GM21529 (cell line): Measurements from ENCODE around the gene SMTN.
A peak's percentile ranks its signal among the peaks of the same experiment; 100 is the strongest.
"Not testable (repeated sequence)": the region's sequence is repeated elsewhere in the genome, so short reads cannot be mapped to it uniquely, and the experiment has no call there.

ENCODE experiments used
- ATAC-seq: cut with Tn5 transposase; IDR thresholded peaks from one replicate; pipeline ENCODE4 v1.9.1; 2021; ENCODE audit not compliant: unreplicated experiment

SMTN gene

DNA sequence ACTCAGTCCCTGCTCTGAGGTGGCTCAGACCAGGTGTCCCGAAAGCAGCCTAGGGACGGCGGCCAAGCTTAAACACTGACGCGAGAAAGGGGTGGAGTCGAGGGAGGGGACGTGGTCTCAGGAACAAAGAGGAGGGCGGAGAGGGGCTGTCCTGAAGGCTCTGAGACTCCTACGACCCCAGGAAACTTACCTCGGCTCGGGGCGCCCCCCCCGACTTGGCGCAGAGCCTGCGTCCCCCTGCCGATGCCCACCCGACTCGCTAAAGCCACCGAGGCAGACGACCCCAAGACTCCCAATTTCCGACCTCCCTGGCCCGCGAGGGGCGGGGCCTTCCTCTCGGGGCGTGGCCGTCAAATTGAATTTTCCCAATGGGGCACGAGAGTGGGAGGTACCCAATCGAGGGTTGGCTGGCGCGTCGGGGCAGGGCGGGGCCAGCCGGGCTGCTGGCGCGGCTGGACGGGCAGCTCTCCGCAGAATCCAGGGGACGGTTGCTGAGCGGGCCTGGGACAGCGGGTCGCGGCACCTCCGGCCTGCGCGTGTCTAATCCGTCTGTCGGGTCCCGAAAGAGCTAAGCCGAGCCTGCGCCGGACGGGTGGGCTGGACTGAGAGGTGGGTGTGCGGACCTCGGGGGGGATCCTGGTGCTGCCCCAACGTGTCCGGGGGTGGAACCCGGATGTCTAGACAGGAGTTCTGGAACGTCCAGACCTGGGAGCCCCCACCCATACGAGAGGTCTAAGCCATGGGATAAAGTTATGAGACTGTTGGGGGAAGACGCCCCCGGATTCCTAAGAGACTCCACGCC lies at the start of gene SMTN:
SMTN (plus strand) TSS at position 471 of the 802 bp plus-strand sequence. CDS start 1,941 bp downstream, outside the sequence.
- peak; percentile 63 for ATAC-seq

DNA sequence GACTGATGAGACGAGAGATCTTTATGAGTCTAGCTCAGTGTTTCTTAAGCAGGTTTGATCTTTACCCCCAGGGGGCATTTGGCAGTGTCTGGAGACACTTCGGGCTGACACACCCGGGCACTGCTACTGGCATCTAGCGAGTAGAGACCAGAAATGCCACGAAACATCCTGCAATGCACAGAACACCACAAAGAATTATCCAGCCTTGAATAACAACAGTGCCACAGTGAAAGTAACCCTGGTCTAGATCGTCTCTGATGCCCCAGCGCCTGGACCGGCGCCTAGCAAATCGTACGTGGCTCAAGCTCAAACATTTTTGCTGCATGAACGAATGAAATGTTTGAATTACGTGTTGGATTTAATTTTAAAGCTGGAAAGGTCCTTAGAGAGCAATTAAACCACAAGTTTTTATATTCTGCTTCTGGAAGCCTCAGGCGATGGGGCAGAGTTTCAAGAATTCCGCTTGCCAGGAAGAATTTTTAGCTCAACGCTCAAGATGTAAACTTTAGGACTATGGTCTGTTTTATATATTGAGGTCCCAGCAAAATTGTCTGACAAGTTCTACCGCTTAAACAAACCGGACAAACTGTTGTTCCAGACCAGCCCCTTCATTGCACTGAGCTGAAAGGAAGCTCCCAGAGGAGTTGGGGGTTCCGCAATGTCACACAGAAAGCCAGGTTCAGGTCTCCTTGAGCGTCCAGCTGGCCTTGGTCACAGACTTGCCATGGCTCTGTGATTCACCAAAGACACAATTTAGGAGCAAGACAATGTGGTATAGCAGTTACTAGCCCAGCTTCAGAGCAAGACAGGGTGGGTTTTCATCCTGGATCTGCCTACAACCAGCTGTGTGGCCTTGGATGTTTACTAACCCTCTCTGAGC lies 44.2 kb upstream of the SMTN start:
- no peak for ATAC-seq

DNA sequence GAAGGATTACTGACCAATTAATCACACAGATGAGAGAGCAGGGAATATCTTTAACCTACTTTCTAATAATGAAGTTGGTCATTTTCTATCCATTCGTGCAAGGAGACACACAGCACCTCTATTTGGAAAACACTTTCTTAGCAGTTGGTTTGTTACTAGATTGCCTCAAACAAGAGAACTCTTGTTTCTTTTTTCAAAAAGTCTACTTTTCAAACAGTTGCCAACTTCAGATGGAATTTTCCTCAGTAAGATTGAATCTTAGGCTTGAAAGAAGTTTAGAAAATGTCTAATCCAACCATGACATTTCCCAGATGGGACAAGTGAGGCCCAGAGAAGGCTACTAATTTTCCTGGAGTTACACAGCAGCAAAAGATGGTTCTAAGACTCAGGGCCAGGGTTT lies 42.4 kb upstream of the SMTN start:
- no peak for ATAC-seq

DNA sequence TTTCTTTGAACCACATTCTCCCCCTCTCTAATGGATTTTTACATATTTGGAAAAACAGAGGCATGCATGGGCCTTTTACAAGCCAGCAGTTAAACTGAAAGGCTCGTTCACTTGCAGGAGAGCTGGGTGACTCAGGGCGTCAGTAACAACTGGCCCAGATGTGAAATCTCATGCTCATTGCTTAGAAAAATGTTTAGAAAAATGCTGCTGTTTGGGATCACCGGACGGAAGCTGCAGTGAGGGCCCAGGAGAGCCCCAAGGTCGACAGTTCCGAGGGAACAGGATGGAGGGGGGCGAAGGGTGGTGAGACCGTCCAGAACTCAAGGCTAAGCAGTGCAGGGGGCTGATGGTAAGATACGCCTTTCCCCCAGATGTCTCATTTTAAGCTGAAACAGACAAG lies 41.7 kb upstream of the SMTN start:
- no peak for ATAC-seq

DNA sequence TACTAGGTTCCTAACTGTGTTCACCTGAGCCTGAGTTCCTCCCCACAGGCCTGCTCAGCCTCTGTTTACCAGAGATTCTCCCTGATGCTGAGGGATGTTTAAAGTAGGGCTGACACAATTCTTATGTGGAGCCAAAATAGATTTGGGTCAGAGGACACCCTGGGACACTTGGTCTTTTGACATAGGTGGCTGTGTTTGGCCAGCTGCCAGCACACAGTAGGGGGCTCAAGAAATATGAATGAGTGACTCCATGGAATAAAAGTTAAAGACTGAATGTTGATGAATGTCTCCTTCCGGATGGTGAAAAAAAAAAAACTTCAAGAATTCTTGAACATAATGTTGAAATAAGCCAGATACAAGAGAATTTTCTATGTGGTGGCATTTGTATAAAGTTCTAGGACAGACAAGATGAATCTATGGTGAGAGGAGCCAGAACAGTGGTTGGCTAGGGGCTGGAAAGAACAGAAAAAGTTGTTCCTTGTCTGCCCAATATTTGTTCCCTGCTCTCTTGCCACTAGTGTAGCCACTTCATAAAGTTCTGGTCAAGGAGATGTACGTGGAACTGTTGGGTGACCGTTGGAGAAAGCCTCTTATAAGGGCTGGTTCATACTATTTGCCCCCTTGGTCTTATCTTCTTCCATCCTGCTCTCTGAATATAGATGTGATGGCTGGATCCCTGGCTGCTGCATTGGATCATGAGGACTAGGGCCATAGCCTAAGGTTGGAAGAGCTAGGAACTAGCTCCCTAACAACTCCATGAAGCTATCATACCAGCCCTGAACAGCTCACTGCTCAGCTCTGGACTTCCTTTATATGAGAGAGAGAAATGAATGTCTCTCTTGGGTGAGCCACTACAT lies 40.3 kb upstream of the SMTN start:
- no peak for ATAC-seq

DNA sequence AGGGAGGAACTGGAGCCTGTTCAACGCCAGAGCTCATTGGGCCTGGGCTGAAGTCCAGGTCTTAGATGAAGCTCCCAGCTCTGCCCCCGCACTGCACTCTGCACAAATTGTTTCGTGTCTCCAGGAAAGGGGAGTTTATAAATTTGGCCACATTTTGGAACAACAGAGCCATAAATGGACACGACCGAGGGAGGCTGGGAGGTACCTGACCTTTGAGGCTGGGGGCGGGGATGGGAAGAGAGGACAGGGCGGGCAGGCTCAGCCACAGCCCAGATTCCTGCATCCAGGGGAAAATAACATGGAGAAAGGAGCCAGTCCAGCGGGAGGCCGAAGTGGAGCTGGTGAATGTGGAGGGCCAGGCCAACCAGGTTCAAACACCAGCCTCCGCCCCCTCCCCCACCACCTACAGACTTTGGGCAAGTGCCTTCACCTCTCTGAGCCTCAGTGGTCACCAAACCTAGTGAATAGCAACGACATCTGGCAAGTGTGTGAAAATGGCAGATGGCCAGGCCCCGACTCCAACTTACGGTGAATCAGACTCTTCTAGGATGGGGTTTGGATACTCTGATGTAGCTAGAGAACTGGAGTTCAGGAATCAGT lies 36.8 kb upstream of the SMTN start:
- no peak for ATAC-seq

DNA sequence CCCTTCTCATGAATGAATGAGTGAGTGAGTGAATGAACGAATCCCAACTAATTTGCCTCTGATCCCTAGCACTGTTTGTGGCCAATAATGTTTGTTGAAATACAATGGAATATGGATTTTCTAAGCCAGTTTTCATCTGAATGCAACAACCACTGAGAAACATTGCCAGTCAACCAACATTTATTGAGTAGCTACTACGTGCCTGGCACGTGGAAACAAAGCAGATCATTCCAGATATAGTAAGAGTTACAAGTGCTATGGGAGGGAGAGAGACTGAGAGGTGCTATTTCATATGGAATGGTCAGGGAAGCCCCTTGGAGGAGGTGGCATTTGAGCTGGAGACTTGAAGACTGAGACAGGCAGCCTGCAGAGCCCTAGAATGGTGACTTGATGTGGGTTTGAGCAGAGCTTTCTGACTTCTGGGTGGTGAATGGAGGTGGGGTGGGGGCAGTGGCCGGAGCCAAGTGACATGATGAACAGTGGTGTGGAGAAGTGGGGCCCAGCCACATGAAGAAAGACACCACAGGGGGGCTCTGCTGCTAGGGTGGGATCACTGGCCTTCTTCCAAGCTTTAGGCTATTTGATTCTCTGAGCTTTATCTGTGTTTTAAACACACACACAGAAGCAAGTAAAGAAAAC lies 35.1 kb upstream of the SMTN start:
- ATAC-seq = no peak

DNA sequence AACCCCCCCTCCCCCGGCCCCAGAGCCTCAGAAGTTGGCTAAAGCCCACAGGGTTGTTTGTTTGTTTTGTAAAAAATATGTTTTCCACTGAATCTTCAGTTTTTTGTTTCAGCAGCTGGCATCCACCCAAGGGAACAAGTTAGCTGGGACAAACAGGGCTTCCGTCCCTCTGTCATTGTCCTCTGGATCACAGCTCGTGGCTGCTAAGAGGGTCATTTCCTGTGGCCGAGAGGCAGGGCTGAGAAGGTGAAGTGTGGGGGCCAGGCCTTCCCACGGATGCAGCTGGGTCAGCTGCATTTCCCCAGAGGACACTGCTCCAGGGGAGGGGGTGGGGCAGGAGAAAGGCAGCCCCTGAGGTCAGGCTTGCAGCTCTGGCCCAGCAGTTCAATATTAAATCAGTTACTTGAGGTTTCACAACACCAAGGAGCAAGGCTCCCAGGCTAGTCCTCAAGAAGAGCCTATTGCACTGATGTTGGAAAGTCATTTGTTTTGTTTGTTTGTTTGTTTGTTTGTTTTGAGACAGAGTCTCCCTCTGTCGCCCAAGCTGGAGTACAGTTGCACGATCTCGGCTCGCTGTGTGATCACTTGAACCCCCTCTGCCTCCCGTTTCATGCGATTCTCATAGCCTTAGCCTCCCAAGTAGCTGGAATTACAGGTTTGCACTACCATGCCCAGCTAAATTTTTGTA lies 34.4 kb upstream of the SMTN start:
- no peak for ATAC-seq

DNA sequence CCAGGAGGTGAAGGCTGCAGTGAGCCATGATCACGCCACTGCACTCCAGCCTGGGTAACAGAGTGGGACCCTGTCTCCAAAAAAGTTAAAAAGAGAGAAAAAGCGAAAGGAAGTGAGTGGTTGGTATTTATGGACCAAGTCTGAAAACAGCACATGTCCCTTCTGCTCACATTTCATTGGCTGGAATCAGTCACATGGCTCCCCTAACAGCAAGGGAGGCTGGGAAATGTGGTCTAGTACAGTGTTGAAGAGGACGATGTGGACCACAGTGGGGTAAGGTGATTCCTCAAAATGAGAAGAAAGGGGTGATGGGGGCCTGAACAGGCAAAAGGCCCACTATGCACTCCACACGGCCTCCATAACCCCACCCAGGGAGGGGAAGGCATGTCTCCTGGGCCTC lies 32.5 kb upstream of the SMTN start:
- no peak for ATAC-seq

DNA sequence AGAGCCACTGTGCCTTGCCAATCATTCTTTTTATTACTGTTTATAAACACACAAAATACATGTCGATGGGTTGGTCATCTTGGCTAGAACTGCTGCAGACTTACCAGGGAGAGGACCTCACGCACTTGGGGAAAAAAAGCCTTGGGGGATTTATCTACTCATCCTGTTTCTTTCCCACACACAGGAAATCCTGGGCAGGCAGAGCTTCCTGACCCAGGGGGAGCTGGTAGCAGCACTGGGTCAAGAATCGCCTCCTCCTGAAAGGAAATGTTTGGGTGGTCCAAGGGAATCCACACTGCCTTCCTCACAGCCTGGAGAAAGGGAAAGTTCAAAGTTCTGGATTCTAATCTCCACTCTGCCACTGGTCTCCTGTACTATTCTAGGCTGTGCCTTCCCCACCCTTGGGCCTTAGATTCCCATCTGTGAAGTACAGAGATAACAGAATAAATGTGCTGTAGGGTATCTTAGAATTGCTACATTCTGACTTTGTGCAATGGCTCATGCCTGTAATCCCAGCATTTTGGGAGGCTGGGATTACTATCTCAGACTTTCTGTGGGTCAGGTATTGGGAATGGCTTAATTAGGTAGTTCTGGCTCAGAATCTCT lies 31.2 kb upstream of the SMTN start:
- no peak for ATAC-seq

DNA sequence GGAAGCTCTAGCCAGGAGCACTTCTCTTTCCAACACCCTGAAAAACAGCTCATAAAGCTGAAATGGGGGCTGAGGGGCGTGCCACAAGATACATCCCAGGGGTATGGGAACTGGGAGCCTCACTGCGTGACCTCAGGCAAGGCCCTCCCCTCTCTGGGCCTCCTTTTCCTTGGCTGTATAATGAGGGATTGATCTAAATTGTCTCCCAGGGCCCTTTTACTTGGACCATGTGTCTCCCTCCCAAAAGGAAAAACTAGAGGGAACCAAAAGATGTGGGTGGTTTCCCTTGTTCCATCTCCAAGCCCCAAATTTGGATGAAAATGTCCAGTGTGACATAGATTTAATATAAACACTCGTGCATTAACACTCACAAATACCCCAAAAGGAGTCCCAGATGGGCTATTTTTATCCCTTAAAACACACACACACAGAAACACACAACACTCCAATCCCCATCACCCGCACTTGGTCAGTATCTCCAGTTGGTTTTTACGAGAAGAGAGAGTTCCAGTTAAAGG lies 25.9 kb upstream of the SMTN start:
- no peak for ATAC-seq

DNA sequence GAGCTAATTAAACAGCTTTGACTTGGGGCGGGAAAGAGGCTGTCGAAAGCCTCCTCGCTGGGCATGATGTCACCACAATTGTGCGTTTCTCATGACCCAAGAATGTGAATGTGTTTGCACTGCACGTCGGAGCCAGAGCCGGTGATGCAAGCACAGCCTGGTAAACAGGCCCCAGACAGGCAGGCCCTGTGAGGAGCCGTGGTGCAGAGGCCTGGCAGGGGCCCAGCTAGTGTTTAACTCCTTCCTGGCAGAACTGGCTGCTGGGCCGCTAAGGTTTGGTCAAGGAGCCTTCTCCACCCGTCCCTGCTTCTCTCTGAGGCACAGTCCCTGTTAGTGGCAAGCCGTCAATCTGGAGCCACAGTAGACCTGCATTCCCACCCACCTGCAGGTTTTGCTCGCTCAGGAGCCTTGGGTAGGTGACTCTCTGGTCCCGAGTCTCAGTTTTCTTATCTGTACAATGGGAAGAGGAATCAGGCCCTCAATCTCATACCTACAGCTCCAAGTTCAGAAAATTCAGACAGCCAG lies 25.4 kb upstream of the SMTN start:
- no peak for ATAC-seq

DNA sequence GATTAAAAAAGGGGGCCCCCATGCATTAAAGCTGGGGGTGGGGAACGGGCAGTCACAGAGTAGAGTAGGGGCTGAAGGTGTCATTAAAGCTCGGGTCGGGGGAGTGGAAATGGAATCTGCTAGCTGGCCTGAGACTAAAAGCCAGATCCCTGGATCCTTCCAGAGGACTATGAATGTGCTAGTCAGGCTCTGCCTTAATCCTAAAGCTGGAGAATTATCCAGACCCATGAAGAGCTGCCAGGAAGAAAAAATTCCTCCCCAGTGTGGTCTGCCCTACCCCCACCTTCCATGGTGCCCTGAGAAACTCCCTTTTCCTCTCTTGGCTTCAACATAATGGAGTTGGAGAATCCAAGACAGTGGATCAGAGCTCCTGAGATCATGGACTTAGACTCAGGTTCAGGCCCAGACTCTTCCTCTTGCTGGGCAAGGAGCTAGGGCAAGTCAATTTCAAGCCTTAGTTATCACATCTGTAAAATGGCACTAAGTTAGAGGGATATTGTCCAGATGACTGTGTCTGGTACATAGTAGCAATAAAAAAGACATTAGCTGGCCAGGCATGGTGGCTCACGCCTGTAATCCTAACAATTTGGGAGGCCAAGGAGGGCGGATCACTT lies 24.0 kb upstream of the SMTN start:
- no peak for ATAC-seq

DNA sequence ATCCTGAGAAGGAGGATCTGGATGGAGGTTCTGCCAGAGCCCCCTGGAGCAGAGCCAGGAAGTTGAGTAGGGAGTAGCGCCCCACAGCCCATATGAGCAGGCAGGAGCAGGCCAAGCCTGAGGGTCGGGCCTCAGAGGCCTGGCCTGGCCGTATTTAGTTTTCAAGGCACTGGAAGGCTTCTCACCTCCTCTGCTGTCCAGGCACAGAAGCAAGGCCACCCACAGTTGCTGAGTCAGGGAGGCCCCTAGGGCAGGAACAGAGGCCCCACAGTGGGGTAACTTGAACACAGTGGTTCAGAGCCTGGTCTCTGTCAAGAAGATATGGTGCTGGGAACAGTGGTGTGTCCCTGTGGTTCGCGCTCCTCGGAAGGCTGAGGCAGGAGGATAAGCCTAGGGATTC lies 21.5 kb upstream of the SMTN start:
- ATAC-seq = not testable (repeated sequence)

DNA sequence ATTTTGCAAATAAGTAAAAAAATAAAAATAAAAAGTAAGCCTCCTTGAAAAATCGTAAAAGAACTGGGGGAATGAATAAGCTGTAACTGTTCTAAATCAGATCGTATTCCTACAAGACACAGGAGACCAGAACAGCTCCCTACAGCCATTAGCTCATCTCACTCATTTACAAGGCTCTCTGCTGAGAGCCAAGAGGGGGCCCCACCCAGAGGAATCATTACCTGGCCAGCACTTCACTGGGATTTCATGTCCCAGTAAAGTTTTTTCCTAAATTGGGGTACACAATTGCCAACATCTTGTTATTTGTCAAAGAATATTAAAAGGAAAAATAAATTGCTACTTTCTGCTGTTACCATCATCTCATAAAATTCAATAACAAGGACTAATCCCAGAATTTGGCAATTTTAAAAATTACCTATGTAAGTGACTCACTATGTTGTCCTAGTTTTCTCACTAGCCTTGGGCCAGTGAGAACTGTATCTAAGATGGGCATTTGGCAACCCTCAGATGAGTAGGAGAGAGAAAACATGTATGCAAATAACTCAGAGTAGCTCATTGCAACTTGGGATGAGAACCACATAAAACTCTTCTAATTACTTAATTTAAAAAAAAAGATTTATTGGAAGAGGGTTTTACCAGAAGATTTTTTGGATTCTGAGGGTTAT lies 18.4 kb upstream of the SMTN start:
- no peak for ATAC-seq

DNA sequence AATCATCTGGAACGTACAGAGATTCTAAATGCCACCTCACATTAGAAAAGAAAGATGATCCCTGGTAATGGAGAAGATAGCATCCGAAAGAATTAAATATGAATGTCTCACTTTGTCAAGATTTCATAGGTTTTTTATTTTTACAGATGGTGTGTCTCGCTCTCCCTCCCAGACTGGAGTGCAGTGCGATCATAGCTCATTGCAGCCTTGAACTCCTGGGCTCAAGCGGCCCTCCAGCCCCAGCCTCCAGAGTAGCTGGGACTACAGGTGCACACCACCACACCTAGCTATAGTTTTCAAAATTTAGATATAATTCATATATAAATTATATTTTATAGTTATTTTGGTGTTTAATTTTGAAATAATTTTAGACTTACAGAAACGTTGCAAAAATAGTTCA lies 16.7 kb upstream of the SMTN start:
- ATAC-seq = no peak

DNA sequence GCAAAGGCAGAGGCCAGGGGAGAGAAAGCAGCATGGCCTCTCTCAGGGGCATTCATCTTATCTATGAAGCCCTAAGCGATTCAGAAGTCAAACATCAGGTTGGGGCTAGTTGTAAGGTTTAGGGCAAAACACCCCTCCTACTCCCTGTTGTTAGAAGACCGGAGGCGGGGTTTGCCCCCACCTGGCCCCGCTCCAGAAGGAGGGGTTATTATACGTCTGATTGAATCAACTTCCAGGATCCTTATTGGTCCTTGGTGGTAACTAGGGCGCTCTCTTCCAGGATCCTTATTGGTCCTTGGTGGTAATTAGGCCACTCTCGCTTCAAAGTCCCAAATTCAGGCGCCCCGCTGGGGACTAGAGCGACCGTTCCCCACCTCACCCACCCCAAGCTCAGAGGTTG lies 12.1 kb upstream of the SMTN start:
- no peak for ATAC-seq
